ENCODE data around the gene ZNF653. TPM values are rescaled to one million over a fixed set of nuclear protein-coding genes. Genes with fewer than 3 reads are reported as not detected.
"Not testable (repeated sequence)": the region's sequence is repeated elsewhere in the genome, so short reads cannot be mapped to it uniquely, and the experiment has no call there.

ZNF653 gene
- total RNA-seq, 2 experiments from 2014 or later, result 13.1 to 16.6 TPM

GRCh38 chr19:11435833-11436313 lies 69.8 kb downstream of the ZNF653 start:
- intact Hi-C loops (cut with DNase I, micrococcal nuclease), result loop anchor here (1.0 to 5.0 kb wide), 16 partner anchors 46 to 565 kb away; partner anchors contain the start of genes CCDC159 (in 2 of the 2), SWSAP1 (in 2 of the 2), TMEM205 (in 2 of the 2) and CARM1 (in 1 of the 2)
- H3K4me1 Mint-ChIP-seq, result peaks cover 14% of the 10 kb centered on the region
- peaks cover 24% of the 10 kb centered on the region for H3K36me3 Mint-ChIP-seq (ENCODE audit: low read depth)
- ATAC-seq (no peak), DNase-seq (peak; percentile 50)
- CTCF ChIA-PET, result interaction anchor here (0.5 to 3.3 kb wide), 18 partner anchors 12 to 500 kb away, joined by 3 to 27 read pairs (median 4); partner anchors contain the start of genes ECSIT, SMARCA4 and SWSAP1
- H3K4me3 Mint-ChIP-seq, result peak overlapping the region; percentile 98
- POLR2A ChIA-PET, result interaction anchor here (0.9 to 1.4 kb wide), 3 partner anchors 8 to 59 kb away, joined by 4 to 8 read pairs (median 4); no protein-coding TSS in a partner anchor
- peak overlapping the region; percentile 99 for H3K27ac Mint-ChIP-seq
- H3K27me3 Mint-ChIP-seq, result no peaks in the 10 kb centered on the region
- H3K9me3 Mint-ChIP-seq (ENCODE audit: low read depth), result no peaks in the 10 kb centered on the region

- H3K4me3 Mint-ChIP-seq, result peak within 1 kb of the TSS; percentile 98
- no peaks in the 10 kb centered on the region for H3K27me3 Mint-ChIP-seq
- peaks cover 14% of the 10 kb centered on the region for H3K4me1 Mint-ChIP-seq
- H3K36me3 Mint-ChIP-seq (ENCODE audit: low read depth), result peaks cover 22% of the 10 kb centered on the region
- POLR2A ChIA-PET, result interaction anchor here (0.6 to 1.4 kb wide), 7 partner anchors 8 to 257 kb away, joined by 3 to 8 read pairs (median 4); no protein-coding TSS in a partner anchor
- CTCF ChIA-PET, result interaction anchor here (0.6 to 3.3 kb wide), 20 partner anchors 12 to 499 kb away, joined by 3 to 27 read pairs (median 3); partner anchors contain the start of genes ECSIT and SWSAP1
- no peaks in the 10 kb centered on the region for H3K9me3 Mint-ChIP-seq (ENCODE audit: low read depth)
- H3K27ac Mint-ChIP-seq, result peak within 1 kb of the TSS; percentile 99
- DNase-seq (peak; percentile 99), ATAC-seq (peak; percentile 96)
- intact Hi-C loops (cut with DNase I, micrococcal nuclease), result loop anchor here (1.0 to 5.0 kb wide), 16 partner anchors 47 to 564 kb away; partner anchors contain the start of genes CCDC159 (in 2 of the 2), SWSAP1 (in 2 of the 2), TMEM205 (in 2 of the 2) and CARM1 (in 1 of the 2)
Measured at GRCh38 chr19:11435057-11435832, 70.4 kb downstream of the ZNF653 start, which contains the start of the genes ODAD3 and PRKCSH. Gene ODAD3 (minus strand): TSS chr19:11435121. CDS start chr19:11435016, 105 bp downstream. Gene PRKCSH (plus strand): TSS chr19:11435635. CDS start chr19:11436118, 483 bp downstream.

GRCh38 chr19:11434703-11435056 lies 71.0 kb downstream of the ZNF653 start:
- Mint-ChIP-seq H3K36me3 (ENCODE audit: low read depth) (peaks cover 22% of the 10 kb centered on the region), H3K4me3 (peak overlapping the region; percentile 98), H3K4me1 (peaks cover 14% of the 10 kb centered on the region), H3K27ac (peak overlapping the region; percentile 99), H3K9me3 (ENCODE audit: low read depth) (no peaks in the 10 kb centered on the region), H3K27me3 (no peaks in the 10 kb centered on the region)
- no peak for DNase-seq
- intact Hi-C loops (cut with DNase I, micrococcal nuclease), result loop anchor here (1.0 to 5.0 kb wide), 16 partner anchors 48 to 563 kb away; partner anchors contain the start of genes CCDC159 (in 2 of the 2), SWSAP1 (in 2 of the 2), TMEM205 (in 2 of the 2) and CARM1 (in 1 of the 2)
- ATAC-seq, result peak; percentile 5
- CTCF ChIA-PET, result interaction anchor here (0.6 to 3.3 kb wide), 13 partner anchors 13 to 191 kb away, joined by 3 to 27 read pairs (median 4); partner anchors contain the start of genes ECSIT and SWSAP1
- POLR2A ChIA-PET, result interaction anchor here (0.6 to 1.4 kb wide), 7 partner anchors 9 to 257 kb away, joined by 3 to 8 read pairs (median 4); no protein-coding TSS in a partner anchor

GRCh38 chr19:11433526-11433925 lies 72.1 kb downstream of the ZNF653 start:
- POLR2A ChIA-PET; intact Hi-C loops (cut with DNase I, micrococcal nuclease); H3K27me3 Mint-ChIP-seq; H3K27ac Mint-ChIP-seq; H3K9me3 Mint-ChIP-seq (ENCODE audit: low read depth); ATAC-seq; H3K4me3 Mint-ChIP-seq; DNase-seq: not testable (repeated sequence)
- Mint-ChIP-seq H3K4me1 (peaks cover 14% of the 10 kb centered on the region), H3K36me3 (ENCODE audit: low read depth) (peaks cover 22% of the 10 kb centered on the region)
- CTCF ChIA-PET, result interaction anchor here (3.3 kb wide), 1 partner anchor 12 kb away, joined by 27 read pairs; no protein-coding TSS in a partner anchor

Small RNA genes within 50 kb of the gene (microRNA-seq; reads per million reads assigned to microRNA genes)
- 4.6 reads per million, percentile 12 among the genes with 10 or more reads in this experiment for gene MIR7974 (ENCODE audit: borderline replicate concordance)

Other genes starting within 250 kb of the ZNF653 start
- gene DOCK6, start 243.3 kb downstream of the ZNF653 start, total RNA-seq, result 1 to 10 TPM; 2.8 to 4.6 TPM
- not detected for gene TSPAN16, start 209.7 kb downstream of the ZNF653 start, total RNA-seq
- 1 to 10 TPM; 7.5 to 8.9 TPM for gene RAB3D, start 166.2 kb downstream of the ZNF653 start, total RNA-seq
- gene TMEM205, start 159.6 kb downstream of the ZNF653 start, total RNA-seq, result 10 to 100 TPM; 28.0 to 32.6 TPM
- 10 to 100 TPM; 15.3 to 18.0 TPM for gene CCDC159, start 159.3 kb downstream of the ZNF653 start, total RNA-seq
- 1 to 10 TPM; 2.1 to 2.2 TPM for gene PLPPR2, start 150.4 kb downstream of the ZNF653 start, total RNA-seq
- gene SWSAP1, start 131.2 kb downstream of the ZNF653 start, total RNA-seq, result 1 to 10 TPM; 1.5 to 1.7 TPM
- 1 to 10 TPM; 8.0 to 8.4 TPM for gene EPOR, start 121.5 kb downstream of the ZNF653 start, total RNA-seq
- not detected for gene RGL3, start 86.5 kb downstream of the ZNF653 start, total RNA-seq
- under 1 TPM; 0.16 to 0.25 TPM for gene ODAD3, start 70.7 kb downstream of the ZNF653 start, total RNA-seq
- 100 to 1,000 TPM; 225 to 269 TPM for gene PRKCSH, start 70.2 kb downstream of the ZNF653 start, total RNA-seq
- under 1 TPM in 1 of 2 experiments, not detected in 1; 0.09 TPM for gene ELAVL3, start 24.8 kb downstream of the ZNF653 start, total RNA-seq
- 10 to 100 TPM; 37.2 to 44.6 TPM for gene ECSIT, start 23.3 kb upstream of the ZNF653 start, total RNA-seq
- gene CNN1, start 33.0 kb upstream of the ZNF653 start, total RNA-seq, result not detected
- gene ELOF1, start 53.4 kb upstream of the ZNF653 start, total RNA-seq, result 10 to 100 TPM; 48.0 to 53.7 TPM
- 10 to 100 TPM; 10.3 to 12.4 TPM for gene ACP5, start 71.8 kb upstream of the ZNF653 start, total RNA-seq
- 1 to 10 TPM; 6.4 to 6.7 TPM for gene ZNF627, start 91.6 kb upstream of the ZNF653 start, total RNA-seq
- gene ZNF823, start 233.1 kb upstream of the ZNF653 start, total RNA-seq, result 1 to 10 TPM; 2.9 to 3.0 TPM